BJ (cell line): Measurements from ENCODE around the gene PLD3. TPM values are rescaled to one million over a fixed set of nuclear protein-coding genes. Genes with fewer than 3 reads are reported as not detected.
"Not testable (repeated sequence)": the region's sequence is repeated elsewhere in the genome, so short reads cannot be mapped to it uniquely, and the experiment has no call there.

Source experiments
- CTCF ChIA-PET: fragments of 350-600 bp; formaldehyde crosslinking; extraction: SDS; loops from one replicate; lab custom pipeline; 2021; ENCODE audit warnings: antibody characterized with exemption, inconsistent platforms; lab: Yijun Ruan, JAX
- POLR2A ChIA-PET: fragments of 300-600 bp; sonication (Branson Sonifier 250); formaldehyde crosslinking; extraction: SDS; loops from one replicate; lab custom pipeline; 2021; ENCODE audit warnings: antibody characterized with exemption; lab: Charles Lee
- DNase-seq: peaks from one replicate; pipeline ENCODE4 v3.0.0-alpha.2; 2011; ENCODE audit warnings: low read depth
- H3K27me3 ChIP-seq: 2 replicates; pipeline ENCODE4 v1.6.0; 2011; ENCODE audit warnings: low read length; ENCODE audit not compliant: control insufficient read depth, insufficient read depth
- H3K36me3 ChIP-seq: 2 replicates; pipeline ENCODE4 v1.5.1; 2011; ENCODE audit warnings: low read length; ENCODE audit not compliant: control insufficient read depth, insufficient read depth
- H3K4me3 ChIP-seq: 2 replicates; pipeline ENCODE4 v1.5.1; 2011; ENCODE audit warnings: low read depth, mild to moderate bottlenecking, control low read depth, low read length
- CTCF ChIP-seq: IDR thresholded peaks from 2 replicates; pipeline ENCODE4 v1.5.1; 2011; ENCODE audit warnings: low read depth, mild to moderate bottlenecking, control low read depth, inconsistent platforms, low read length, moderate library complexity; ENCODE audit not compliant: insufficient read depth
- polyA plus RNA-seq: library from polyadenylated mRNA; depleted of rRNA; stranded (reverse); fragments of >200 nt; gene quantifications from 2 replicates; pipeline ENCODE4 v1.2.3, GENCODE V29; 2011

Gene PLD3
- polyA plus RNA-seq, 1 experiment = 571 TPM

DNA sequence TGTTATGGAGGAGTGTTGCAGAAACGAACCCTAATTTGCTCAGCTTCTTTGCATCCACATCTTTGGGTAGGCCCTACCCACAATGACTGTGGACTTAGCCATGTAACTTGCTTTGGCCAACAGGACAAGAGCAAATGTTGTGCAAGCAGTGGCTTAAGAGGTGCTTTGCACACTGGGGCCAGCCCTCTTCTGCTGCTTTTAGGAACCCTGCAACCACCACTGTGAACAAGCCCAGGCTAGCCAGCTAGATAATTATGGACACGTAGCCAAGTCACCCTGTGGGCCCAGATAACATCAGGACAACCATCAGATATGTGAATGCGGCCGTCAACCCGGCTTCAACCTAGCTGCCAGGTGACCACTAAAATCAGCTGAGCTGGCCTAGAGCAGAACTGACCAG is 17.4 kb upstream of the PLD3 start:
- no peak for TF ChIP-seq CTCF
- POLR2A ChIA-PET = no interaction called here
- CTCF ChIA-PET = no interaction called here
- H3K4me3 ChIP-seq = no peak overlapping the region
- H3K27me3 ChIP-seq = no peaks in the 10 kb centered on the region
- no peak for DNase-seq
- H3K36me3 ChIP-seq = peaks cover 21% of the 10 kb centered on the region

DNA sequence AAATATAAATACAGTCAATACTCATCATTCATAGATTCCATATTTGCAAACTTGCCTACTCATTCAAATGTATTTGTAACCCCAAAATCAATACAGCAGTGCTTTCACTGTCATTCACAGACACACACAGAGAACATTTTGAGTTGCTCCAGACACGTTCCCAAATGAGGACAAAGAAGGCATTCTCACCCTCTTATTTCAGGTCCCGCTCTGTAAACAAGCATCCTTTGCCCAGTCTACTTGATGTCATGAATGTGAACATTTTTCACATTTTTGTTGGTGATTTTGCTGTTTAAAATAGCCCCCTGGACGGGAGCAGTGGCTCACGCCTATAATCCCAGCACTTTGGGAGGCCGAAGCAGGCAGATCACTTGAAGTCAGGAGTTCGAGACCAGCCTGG is 15.8 kb upstream of the PLD3 start:
- ChIA-PET CTCF (no interaction called here), POLR2A (no interaction called here)
- no peaks in the 10 kb centered on the region for H3K27me3 ChIP-seq
- H3K4me3 ChIP-seq = no peak overlapping the region
- peaks cover 18% of the 10 kb centered on the region for H3K36me3 ChIP-seq
- DNase-seq = no peak
- no peak for TF ChIP-seq CTCF

DNA sequence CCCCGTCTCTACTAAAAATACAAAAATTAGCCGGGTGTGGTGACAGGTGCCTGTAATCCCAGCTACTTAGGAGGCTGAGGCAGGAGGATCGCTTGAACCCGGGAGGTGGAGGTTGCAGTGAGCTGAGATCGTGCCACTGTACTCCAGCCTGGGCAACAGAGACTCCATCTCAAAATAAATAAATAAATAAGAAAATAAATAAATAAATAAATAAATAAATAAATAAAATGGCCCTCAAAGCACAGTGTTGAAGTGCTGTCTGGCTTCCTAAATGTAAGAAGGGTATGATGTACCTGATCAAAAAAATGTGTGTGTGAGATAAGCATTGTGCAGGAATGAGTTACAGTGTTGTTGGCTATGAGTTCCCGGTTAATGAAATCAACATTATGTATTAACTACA is 15.4 kb upstream of the PLD3 start:
- H3K4me3 ChIP-seq, H3K27me3 ChIP-seq, POLR2A ChIA-PET, CTCF ChIA-PET, DNase-seq: not testable (repeated sequence)
- H3K36me3 ChIP-seq = peaks cover 16% of the 10 kb centered on the region

DNA sequence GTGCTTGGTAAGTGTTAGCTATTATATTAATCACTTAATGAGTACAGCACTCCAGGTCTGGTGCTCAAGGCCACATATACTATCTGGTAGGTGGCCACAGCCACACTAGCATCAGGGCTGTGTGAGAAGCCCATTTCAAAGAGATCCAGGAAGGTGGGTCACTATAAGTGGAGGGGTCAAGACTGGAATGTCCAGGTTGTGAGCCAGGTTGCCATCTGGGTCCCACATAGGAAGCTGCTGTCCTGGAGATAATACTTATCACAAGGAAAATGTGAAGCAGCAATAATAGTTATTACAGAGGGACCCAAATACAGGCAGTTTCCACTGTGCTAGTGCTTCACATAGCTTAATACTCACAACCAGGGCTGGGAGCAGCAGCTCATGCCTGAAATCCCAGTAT is 13.4 kb upstream of the PLD3 start:
- POLR2A ChIA-PET = no interaction called here
- no peaks in the 10 kb centered on the region for H3K27me3 ChIP-seq
- no peak for TF ChIP-seq CTCF
- peaks cover 11% of the 10 kb centered on the region; the same call in 1 of the 2 replicates for H3K36me3 ChIP-seq
- H3K4me3 ChIP-seq = no peak overlapping the region
- CTCF ChIA-PET = interaction anchor here (1.4 to 1.5 kb wide), 2 partner anchors 13 to 30 kb away, joined by 3 to 4 read pairs; partner anchors contain the start of genes C19orf47 and PLD3
- no peak for DNase-seq

DNA sequence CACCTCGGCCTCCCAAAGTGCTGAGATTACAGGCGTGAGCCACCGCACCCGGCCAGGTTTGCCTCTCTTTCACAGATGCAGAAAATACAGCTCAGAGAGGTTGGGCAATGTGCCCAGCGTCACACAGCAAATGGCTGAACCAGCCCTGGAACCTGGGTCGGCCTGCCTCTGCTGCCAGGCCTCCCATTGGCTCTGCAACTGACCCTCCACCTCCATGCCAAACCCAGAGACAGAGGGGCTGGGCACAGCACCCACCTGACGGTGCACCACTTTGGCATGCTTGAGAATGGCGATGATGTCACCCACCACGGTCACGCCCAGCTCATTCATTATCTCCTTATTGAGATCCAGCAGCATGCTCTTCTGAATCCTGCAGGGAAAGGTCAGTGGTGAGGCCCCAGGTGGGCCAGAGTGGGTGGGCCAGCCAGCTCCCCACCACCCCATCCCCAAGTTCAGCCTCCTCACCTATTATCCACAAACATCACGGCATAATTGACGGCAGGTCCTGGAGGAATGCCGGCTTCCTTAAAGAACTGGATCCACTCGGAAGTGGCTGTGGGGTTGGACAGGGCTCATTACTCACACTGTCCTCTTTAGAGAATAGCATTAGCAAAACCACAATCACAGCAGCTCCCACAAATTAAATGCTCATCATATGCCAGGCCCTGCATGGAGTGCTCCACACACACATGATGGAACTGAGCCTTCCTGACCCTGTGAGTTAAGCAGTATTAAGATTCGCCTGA is 12.5 kb upstream of the PLD3 start:
- DNase-seq = no peak
- ChIA-PET CTCF (interaction anchor here (1.4 to 1.8 kb wide), 3 partner anchors 10 to 31 kb away, joined by 3 to 4 read pairs (median 4); partner anchors contain the start of genes C19orf47 and PLD3), POLR2A (no interaction called here)
- TF ChIP-seq CTCF = no peak
- Histone ChIP-seq H3K27me3 (no peaks in the 10 kb centered on the region), H3K36me3 (peaks cover 7% of the 10 kb centered on the region; the same call in 1 of the 2 replicates), H3K4me3 (no peak overlapping the region)

DNA sequence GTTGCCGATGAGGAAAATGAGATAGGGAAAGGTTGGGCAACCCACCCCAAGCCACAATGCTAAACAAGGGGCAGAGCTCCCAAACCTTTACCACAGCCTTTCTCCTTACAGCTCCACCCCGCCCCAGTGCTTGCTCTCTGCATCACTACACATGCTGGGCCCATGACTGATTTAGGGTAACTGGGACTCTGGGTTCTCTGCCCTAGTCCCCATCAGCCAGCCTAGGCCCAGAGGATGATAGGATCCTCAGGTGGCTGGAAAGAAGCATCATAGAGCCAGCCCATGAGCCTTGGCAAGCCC is 11.9 kb upstream of the PLD3 start:
- peaks cover 5% of the 10 kb centered on the region; the same call in 1 of the 2 replicates for H3K36me3 ChIP-seq
- ChIA-PET CTCF (interaction anchor here (1.8 kb wide), 1 partner anchor 10 kb away, joined by 4 read pairs; no protein-coding TSS in a partner anchor), POLR2A (no interaction called here)
- H3K27me3 ChIP-seq = no peaks in the 10 kb centered on the region
- no peak for DNase-seq
- no peak overlapping the region for H3K4me3 ChIP-seq
- no peak for TF ChIP-seq CTCF
